Measurements from ENCODE around the gene ST6GALNAC3.

The ST6GALNAC3 gene

DNA sequence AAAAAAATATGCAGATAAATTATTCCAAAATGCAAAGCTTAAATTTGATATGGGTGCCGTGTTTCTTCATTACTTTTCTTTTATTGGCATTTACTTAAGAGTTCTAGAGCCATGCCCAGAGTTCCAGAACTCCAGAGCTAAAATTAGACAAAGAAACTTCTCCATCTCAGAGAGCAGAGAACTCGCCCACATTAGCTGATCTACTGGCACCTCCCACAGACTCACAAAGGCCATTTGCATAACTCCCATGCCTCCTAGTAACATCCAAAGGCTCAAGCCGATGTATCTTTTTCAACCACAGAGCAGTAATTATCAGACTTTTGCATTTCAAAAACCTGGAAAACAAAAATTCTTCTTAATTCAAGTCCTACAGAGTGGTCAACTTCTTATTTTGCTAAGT lies 468.9 kb downstream of the ST6GALNAC3 start:
- DNase-seq, result no peak

DNA sequence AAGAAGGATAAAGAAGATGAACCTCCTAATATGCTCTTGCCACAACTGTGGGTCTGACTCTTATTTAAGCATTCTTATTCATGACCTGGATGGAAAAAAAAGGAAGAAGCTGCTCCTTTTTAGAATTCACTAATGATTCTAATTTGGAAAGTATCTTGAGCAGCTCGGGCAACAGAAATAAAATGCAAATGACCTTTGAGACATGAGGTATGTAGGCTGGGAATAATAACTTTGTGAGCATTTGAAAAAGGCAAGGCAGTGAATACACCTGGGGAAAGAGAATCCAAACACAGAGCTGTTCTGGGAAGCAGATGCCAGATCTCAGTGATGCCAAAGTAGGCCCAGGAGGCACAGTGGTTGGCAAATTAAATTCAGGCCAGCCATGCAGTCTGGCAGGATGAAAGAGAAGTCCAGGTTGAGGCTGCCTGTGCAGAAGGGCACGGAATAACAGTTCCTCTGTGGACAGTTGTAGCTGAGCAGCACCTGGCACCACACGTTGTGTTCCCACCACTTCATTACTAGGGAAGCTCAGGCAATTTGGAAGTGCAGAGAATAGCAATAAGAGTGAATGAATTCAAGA lies 471.9 kb downstream of the ST6GALNAC3 start:
- DNase-seq, result no peak

DNA sequence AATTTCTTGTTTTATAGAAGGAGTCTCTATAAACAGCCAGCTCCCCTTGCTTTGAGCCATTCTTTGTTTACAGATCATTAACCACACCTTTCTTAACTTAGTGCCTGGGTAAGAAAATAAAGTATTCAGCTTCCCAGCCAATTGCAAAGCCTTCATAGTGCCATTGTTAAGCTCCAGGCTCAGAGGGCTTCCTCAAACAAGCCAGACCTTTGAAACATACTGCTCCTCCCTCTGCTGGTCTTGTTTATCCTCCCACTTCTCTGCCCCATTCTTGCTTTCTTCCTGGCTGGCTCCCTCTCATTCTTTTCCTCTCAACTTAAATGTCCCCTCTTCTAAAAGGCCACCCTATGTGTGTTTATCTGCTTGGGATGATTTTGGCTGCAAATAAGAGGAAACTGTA lies 473.4 kb downstream of the ST6GALNAC3 start:
- DNase-seq, result no peak

DNA sequence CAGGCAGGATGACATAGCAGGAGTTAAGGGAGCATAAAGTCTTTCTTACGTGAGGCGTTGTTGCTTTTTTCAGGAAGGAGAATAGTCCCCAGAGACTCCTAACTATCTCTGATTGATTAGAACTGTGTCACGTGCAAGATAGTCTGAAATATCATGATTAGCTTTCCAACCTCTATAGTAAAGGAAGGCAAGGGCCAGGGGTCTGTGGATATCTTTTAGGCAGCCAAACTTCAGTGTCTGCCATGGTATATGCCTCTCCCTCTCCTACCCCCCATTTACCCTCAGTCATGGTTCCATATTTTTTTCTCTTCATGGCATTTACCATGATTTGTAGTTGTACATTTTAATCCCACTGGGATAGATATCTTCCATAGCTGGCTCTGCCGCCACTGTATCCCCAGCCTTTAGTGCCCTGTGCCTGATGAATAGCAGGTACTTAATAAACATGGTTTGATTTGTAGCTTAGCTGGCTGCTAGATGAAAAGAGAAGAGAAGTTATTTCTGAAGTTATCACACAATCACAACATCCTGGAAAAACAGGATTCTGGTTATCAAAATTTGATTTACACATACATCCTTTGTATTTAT lies 474.1 kb downstream of the ST6GALNAC3 start:
- no peak for DNase-seq

DNA sequence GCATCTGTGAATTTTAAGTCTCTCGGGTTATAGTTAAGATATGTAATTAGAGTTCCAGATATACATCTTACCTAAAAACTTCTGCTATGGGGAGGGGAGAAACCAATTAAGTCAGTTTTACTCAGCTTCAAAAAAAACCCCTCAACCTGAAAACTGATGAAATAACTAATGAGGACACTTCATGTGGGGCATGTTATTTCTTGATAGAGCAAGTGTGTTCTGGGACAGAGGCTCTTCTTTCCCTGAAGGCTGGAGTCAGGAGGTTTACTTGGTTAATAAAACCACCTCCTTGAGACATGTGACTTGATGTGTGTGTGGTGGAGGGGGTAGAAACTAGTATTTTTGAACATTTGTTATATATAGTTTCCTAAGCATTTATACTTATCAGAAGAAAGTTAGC lies 479.7 kb downstream of the ST6GALNAC3 start:
- DNase-seq, result no peak

DNA sequence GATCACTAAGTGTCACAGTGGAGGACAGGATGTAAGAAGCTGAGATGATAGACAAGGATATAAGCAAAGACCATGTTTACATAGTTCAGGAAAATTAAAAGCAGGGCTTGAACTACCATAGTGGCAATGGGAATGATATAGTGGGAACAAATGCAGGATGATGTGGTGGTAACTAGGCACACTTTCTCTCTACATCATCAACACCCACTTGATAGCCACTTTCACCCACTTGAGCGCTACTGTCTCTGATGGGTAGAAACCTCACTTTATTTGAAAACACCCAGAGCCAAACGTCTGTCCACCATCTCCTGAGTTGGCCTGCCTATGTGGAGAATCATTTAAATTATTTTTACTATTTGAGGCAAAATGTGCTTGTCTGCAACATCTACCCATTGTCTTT lies 487.7 kb downstream of the ST6GALNAC3 start:
- DNase-seq, result no peak

DNA sequence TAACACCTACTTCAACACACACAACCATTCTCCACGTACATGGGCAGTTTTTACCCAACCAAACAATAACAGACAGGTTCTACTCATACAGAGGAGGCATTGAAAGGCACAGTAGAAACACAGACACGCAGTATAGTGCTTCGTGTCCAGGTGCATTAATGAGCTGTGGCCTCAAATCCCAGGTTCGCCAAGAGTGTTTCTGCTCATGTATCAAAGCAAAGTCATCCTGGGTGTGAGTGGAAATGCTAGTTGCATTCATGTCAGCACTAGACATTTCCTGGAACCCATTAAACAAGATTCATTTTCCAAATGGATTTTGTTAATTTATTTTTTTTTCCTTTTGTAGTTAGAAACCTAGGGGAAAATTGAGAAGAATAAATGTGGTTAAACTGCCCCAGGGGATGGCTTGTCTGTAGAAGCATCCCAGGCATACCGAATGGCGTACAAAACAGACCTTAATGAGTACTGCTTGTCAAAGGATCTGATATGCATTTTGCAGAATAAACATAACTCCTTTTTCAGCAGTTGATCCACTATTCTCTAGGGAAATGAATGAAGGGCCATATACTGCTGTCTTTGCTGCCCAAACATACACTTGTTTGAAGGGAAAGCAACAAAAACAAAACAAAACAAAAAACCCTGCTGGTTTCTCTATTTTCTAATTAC lies 494.2 kb downstream of the ST6GALNAC3 start:
- no peak for DNase-seq

DNA sequence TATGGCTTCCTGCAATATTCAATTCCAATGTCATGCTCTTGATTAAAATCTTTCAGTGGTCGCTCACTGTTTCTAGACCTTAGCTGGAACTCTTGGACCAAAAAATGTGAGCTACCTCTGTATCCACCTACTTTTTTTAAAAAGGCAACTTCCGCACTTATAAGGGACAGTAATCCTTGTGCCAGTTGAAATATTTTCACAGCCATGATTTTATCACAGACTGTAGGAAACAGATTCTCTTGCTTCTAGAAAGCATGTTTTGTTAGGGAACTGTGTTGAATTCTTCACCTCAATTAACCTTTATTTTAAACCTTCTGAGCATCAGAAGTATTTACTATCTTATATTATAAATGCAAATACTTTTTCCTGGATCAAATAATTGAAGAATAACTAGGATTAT lies 496.7 kb downstream of the ST6GALNAC3 start:
- no peak for DNase-seq

DNA sequence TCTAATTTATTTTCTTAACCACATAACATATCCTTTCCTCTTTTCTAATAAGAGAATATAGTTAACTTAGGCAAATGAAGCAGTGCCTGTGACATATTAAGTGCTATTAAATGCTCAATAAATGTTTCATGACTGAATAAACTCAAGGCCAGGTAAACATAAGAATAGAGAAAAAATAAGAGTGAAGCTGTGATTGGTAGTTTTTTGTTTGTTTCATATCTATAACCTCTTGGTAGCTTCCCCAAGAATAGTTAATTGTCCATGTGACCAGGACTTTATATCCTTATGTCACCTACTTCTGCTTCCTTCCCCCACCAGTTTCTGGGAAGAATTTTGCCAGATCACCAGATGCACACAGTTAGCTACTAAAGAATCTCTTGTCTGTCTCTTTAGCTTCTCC lies 497.7 kb downstream of the ST6GALNAC3 start:
- no peak for DNase-seq

DNA sequence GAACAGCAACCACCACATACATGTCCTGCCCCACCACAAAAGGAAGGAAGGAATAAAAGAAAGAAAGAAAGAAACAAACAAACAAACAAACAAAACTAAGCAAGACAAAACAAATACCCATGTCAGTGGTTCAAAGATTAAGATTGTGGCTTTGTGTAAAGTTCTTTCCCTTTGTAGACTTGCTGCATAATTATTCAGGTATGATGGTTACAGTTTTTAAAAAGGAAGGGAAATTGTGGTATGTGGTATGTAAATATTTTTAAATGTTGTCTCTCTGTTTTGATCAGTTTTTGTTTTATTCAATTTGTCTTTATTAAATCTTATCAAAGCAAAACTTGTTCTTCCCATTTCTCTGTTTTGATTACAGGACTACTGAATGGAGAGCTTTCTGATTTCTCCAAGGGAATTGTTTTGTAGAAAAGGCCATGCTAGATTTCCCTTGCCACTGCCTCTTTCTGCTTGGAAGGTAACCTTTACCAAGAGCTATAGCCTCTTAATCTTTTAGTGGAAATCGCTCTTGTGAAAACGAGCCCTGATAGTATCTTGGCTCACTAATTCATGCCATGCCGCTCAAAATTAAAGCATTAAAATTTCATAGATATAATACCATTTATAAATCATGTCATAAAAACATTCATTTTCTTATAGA lies 502.5 kb downstream of the ST6GALNAC3 start:
- no peak for DNase-seq

DNA sequence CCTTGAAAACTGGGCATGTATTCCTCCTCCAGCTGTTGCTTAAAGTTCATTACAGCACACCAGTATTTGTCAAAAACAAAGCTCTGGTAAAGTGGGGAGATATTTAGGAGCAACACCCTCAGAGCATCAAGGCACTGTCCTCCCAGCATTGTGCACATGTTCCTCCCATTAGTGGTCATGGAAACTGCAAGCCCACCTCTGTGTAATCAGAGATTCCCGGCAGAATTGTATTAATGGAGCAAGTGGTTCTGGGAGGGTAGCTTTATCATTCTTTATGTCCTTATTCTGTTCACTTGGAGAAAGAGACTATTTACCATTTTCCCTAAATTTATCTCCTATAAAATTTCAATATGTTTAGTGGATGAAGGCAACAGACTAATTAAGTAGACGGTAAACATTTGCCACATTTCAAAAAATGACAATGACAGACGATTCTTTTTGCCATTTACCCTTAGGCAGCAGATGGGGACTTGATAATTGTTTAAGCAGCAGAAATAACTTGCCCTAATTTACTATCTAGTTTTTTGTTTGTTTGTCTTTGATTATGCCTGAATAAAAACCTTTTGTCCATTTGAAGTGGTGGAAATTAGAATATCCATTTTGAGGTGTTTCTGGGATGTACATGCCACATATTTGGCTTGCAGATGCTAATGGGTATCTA lies 503.1 kb downstream of the ST6GALNAC3 start:
- no peak for DNase-seq

DNA sequence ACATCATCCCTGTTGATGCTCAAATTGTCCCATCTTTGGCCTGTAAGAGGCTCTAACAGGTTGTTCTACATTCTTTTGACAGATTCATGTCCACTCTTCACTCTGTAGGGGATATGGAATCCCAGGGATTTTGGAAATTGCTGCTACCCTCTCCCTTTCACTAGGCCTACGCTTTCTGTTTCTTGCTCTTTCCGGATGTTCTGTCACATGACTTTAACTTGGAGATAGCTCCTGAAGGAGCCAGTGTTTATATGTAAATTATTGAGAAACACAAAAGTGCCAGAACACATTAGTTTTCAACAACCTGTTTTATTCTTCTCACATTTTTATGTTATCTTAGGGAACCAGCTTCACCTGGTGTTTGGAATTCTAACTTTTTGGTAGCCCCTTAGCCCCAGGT lies 505.7 kb downstream of the ST6GALNAC3 start:
- no peak for DNase-seq

DNA sequence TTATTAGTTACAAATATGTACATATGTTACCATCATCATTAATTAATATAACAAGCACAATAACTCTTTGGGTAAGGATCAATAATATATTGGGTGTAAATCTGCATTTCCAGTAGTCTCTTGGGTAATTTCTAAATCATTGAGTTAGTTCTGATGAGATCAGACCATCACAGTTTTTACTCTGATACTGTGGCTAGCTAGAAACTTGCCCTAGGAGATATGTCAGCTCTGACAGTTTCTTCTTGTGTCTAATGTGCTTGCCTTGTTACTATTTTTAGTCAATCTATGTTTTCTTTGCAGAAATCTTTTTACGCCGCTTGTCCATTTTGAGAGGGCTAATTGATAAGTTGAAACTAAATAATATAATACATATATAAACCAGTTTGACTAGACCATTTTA lies 507.2 kb downstream of the ST6GALNAC3 start:
- no peak for DNase-seq

DNA sequence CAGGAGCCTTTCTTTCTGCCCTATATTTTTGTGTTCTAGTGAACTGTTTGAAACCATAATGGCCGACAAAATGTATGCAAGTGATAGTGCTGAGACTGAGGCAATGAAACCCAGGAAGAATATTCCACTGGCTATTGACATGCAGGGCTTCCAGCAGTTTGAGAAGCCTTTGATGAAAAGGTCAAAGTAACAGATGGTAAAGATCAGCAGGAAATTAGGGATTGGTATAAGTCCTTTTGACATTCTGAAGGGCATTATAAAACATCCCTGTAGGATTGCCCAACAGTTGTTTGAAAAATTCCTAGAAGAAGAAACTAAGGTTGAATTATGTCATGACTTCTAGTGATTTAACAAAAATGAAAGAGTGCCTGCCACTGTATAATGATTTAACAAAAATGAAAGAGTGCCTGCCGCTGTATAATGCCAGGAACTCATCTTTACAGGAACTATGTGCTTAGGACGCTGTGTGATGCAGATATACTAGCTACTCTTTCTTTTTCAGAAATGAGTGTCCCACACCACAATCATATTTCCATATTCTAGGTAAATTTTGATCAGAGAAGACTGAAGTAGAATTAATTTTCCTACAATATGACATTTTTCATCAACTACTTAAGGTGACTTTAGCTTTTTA lies 508.8 kb downstream of the ST6GALNAC3 start:
- no peak for DNase-seq

DNA sequence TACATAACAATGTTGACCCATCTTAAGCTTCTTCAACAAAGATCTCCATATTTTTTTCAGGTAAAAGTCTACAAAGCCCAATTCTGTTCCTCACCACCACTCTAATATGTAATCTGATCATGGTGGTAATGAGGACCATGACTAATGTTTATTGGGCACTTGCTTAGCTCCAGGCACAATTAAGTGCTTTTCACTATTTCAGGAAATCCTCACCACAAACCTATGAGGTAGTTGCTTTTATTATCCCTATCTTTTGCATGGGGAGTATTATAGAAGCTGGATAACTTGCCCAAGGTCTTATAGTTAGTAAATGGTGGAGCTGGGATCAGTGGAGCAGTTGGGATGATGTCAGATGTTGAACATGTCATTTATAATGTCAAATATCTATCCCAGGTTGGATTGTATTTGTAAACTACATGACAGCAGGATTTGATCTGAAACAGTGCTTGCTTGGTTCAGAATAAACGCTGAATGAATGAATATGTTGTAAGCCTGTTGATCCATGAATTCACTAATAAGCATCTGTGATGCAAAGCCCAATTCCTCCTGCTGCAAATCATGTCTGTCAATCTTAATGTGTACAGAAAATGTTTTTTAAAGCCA lies 509.4 kb downstream of the ST6GALNAC3 start:
- no peak for DNase-seq

DNA sequence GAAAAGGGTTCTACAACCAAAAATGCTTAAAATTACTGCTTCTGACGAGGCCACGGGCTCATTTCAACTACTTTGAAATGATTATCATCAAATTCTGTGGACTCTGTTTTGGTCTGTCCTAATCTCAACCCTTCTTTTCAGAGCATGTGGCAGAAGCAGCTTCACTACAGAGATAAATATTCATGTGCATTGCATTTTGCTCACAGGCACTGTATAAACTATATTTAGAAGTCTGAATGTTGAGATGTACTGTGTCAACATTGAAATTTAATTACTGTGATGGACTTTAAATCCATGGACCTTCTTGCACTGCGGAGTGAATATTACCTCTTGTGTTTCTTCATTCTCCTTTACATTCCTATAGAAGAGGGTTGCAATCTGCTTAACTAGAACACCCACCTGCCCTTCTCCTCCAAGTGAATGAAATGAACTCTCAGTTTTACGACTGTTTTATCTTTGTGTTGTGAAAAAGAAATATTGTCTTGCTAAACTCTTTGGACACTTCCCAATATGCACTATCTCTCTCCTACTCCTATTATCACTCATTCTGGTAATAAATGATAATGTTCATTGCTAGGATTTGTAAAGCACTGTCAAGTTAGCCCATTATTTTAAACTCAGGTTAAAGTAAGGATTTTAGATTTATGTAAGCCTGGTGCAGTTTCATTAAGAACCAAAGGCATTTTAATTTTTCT lies 511.6 kb downstream of the ST6GALNAC3 start:
- no peak for DNase-seq

DNA sequence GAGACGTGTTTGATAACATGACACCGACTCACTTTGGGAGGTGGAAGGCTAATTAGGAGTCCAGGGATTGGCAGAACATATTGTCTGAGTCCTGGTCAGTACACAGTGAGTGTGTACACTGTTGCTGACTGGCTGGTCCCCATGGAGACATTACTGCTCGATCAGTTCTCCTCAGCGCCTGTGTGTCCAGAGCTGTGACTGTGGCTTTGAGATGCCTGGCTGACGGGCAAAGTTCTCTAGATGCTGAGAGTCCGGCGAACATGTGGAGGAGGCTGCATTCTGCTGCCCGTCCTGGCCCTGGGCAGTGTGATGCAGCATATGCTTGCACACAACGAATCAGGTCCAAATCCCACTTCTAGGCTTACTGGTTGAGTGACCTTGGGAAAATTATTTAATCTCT lies 512.7 kb downstream of the ST6GALNAC3 start:
- DNase-seq, result no peak

DNA sequence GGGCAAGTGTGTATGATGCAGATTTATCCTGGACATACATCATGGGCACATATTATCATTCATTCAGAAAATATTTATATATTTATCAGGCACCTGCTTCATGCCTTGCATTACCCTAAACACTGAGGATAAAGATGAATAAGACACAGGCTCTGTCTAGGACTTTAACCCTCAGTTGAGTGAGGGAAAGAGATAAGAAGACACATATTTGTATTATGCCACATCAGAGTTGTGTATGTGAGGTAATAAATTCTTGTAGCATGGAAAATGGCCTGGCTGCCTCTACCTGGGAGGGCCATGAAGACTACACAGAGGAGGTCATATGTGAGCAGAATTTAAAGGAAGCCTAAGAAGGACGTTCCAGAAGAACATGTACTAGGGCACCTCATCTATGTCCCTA lies 516.9 kb downstream of the ST6GALNAC3 start:
- no peak for DNase-seq

DNA sequence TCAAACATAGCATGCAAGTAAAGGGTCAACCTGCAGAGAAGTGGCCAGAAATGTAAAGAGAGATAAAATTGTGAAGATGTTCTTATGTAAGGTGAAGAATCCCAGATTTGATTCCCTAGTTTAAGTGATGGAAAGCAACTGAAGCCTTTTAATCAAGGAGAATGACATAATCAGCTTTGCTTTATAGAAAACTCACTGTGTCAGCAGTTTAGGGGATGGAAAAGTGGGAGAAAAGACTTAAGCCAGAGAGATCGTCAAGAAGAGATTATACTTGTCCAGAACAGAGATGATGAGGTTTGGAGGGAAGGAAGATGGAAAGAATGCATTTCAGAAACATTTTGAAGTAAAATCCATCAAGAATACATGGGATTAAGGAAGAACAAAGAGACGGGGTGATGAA lies 517.4 kb downstream of the ST6GALNAC3 start:
- DNase-seq, result no peak

DNA sequence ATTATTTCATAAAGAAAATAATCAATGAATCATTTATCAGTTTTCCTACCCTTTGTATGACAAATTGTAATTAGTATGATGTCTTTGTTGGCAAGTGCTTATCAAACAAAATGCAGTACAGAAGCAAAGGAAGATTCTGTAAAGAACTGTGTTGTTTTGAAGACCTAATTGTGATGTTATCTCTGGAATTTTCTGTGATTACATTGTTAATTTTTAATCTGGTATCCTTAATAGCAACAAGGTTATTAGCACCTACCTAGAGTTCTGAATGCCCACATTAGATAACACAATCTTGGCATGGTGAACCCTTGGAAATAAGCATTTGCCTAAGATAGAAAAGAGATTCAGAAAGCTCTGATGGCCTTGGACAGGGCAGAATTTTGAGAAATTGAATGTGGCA lies 518.6 kb downstream of the ST6GALNAC3 start:
- DNase-seq, result no peak

DNA sequence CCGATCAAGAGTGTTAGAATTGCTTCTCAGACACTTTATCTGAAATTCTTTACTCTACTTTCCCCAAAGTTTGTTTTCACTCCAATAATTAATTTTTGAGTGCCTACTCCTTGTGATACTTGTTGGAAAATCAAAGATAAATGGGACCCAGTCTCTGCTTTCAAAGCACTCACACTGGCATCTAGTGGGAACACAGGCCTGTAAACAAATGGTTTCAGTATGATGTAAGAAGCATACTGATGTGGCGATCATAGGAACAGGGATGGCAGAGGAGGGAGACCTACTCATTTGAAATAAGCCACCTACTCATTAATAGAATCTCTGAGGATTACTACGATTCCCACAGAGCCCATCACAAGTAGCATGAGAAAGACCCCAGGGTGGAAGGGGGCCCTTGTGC lies 519.1 kb downstream of the ST6GALNAC3 start:
- no peak for DNase-seq

DNA sequence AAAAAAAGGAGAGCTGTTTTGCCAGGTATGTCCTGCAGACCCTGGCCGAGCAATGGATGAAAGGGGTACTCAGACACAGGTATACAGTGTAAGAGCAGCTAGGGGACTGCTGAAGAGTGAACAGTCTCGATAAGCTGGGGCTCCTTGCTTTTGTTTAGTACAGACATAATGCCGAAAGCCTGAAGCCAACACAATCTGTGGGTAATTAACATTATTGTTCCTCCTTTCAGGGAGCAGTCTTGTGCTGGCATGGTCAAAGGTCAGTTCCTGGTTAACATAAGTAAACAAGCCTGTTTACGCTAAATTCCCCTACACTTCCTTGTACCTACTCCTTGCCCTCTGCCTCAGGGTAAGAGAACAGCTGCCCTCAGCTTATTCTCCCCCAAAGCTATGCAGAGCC lies 520.5 kb downstream of the ST6GALNAC3 start:
- no peak for DNase-seq

All from NCI-H2107 (cell line).